GM21717 (cell line): Measurements from ENCODE around the gene TOX2.

Source experiments
- ATAC-seq: cut with Tn5 transposase; IDR thresholded peaks from one replicate; pipeline ENCODE4 v1.9.1; 2021; ENCODE audit warnings: mild to moderate bottlenecking, moderate library complexity; ENCODE audit not compliant: unreplicated experiment

Gene TOX2

DNA sequence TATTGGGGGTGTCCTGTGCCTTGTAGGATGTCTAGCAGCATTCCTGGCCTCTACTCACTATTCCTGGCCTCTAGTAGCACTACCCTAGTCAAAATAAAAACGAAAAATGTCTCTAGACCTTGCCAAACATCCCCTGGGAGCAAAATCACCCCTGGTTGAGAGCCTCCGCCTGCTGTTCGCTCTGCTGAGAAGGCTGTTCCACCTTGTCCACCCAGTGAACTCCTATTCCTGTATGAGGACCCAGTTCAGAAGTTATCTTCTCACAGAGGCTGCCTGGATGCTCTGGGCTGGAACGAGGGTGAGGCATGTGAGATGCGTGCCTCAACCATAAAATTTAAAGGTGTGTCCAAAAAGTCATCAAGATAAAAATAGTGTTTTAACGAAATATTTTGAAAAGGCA is 101.9 kb downstream of the TOX2 start:
- no peak for ATAC-seq

DNA sequence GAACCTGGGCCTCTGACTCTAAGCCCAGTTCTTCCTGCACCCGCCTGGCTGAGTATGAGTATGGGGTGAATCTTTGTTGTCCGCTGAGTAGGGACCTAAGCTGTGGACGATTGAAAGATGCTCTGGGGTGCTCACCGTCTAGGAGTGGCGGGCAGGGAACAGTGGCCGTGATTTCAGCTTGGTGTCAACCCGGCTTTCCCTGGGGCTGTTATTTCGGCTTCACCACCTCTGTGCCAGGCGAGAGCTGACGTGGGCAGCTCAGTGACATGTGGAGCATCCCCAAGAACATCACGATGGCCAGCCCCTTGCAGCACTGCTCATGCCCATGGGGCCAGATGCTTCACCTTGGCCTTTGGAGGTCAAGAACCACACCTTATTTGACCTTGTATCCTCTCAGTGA is 102.6 kb downstream of the TOX2 start:
- no peak for ATAC-seq

DNA sequence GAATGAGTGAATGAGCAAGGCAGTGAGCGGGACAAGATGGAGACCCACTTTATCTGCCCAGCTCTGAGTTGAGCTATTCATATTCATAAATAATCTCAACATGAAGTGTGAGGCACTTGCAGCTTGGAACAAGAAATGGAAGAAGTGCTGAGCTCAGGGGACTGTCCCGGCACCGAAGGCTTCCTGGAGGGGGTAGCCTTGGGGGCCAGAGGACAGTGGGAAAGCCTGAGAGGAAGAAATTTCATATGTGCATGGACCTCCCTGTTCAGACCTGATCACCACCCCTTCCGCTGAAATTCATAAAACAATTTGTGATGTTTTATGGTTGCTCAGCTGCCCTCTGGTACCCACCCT is 103.2 kb downstream of the TOX2 start:
- ATAC-seq: no peak

DNA sequence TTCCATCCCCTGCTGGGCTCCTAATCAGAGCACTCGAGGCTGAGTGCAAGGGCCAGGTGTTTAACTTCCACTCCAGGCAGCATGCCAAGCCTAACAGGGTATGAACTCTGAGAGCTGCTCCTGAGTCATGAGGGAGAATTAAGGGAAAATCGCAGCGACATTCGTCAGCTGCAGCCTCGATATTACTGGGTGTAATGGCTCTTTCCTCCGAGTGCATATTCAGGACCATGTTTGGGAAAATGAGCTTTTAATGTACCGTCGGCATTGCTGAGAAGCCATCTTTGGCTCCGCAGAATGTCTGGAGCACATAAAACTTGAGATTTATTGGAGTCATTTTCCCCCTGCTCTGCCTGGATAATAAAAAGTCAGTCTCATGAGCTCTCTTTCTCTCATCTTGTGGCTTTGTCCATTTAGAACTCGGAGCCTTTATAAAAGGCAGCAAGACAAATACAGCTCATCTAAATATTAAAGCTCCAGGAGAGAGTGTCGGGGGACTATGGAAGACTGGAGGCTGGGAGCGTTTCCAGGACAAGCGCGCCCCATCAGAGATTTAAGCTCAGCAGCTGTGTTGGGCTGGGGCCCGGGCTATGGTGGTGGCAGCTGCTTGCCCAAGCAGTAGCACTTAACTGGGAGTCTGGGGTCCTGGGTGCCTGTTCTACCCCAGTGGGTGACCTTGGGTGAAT is 103.7 kb downstream of the TOX2 start:
- ATAC-seq: no peak

DNA sequence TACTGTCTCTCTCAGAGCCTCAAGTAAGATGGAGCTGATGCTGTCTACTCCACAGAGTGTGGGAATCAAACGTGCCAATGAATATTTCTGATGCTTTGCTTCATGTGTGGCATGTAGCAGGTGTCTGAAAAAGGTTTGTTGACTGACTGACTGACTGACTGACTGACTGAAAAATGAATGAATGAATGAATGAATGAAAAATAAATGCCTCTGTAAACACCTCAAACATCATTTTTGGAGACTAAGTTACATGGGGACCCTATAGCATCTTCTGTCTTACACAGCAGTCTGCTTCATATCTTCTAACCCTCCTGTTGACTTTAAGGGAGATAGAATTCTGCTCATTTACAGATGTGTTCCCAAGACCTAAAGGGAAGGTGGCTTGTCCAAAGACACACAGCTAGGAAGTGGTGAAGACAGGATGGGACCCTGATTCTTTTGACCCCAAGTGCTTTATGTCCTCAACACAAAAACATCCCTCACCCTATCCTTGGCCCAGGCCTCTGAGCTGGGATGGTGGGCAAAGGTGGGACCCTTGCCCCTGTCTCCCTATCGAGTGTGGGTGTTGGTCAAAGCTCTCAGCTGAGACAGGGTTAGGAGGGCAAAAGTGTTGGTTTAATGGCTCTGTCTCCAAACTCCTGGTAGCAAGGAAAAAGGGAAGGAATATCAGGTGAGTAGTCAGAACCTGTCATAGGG is 104.4 kb downstream of the TOX2 start:
- ATAC-seq: no peak

DNA sequence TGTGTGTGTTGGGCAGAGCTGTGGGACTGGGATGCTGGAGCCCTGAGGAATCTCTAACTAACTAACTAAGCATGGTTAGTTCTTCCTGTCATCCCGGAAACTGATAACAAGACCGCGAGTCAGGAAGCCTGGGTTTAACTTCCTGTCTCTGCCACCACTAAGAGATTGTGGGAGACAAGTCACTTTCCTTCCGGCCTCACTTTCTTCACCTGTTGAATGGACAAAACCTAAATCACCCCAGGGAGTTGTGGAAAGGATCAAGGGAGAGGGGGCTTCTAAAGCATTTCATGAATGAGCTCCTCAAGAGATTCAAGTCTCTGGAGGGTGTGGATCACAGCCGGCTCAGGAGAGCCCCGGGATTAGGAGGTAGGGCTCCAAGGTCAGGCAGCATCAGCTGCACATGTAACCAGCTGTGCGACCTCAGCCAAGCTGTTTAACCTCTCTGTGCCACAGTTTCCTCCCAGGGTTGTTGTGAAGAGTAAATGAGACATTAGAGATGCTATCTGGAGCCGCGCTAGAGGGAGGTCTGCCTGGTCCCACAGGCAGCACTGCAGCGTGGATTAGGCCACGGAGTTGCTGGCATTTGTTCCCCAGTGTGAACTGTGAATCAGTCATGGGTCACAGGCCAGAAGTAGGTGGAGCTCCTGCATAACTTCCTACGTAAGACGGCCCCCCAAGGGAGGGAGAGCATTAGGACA is 105.1 kb downstream of the TOX2 start:
- no peak for ATAC-seq

DNA sequence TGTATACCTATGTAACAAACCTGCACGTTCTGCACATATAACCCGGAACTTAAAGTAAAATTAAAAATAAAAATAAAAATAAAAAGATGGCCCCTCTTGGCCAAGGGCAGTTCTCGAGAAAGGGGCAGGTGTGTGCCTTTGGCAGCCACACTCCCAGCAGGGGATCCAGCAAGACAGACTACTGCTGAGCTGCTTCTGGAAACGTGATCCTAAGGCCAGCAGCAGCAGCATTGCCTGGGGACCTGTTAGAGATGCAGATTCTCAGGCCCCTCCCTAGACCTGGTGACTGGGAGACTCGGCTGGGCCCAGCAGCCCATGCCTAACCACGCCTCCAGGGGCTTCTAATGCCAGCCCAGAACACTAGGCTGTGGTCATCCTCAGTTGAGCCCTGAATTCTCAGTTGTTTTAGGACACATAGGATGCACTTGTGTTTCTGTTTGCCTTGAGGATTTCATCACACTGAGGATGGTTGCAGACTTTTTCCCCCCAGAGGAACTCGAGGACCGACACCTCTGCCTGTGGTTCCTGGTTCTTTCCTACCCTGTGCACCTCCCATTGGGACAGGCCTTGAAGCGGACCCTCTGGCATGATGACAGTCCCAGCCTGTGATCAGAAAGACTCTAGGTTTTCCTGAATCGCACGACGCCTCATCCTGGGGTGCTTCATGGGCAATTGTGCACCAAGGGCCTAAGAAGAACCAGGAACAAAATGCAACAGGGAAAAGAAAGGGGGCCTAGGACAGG is 105.9 kb downstream of the TOX2 start:
- ATAC-seq: no peak

DNA sequence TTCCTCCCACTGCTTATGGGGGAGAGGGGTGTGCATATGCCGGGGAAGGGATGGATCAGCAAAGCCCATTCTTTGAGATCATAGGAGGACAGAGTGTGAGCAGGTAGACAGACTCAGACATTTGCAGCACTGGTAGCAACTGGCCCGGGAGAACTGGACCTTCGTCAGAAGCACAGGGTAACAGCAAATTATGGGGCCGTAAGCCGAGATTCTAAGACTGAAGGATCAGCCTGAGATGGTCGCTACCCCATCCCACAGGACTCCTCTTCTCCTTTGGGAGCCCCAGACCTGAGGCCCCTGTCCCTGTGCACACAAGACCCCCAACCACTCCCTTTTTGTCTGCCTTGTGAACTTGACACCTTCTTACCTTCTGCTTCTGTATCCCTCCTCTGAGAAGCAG is 106.5 kb downstream of the TOX2 start:
- no peak for ATAC-seq

DNA sequence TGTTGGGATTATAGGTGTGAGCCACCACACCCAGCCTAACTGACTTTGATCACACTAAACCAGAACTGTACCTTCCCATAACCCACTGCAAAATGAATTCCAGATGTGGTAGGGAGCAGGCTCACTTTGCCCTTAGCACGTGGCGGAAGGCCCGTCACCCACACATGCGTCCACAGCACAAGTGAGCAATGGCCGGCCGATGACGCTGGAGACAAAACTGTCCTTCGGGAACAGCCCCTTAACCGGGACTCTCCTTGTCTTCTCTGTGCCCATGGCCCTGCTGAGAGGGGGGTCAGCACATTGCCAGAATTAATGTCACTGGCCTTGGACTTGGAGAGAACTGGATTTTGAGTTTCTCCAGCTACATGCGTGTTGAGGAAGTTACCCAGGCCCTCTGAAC is 107.2 kb downstream of the TOX2 start:
- no peak for ATAC-seq

DNA sequence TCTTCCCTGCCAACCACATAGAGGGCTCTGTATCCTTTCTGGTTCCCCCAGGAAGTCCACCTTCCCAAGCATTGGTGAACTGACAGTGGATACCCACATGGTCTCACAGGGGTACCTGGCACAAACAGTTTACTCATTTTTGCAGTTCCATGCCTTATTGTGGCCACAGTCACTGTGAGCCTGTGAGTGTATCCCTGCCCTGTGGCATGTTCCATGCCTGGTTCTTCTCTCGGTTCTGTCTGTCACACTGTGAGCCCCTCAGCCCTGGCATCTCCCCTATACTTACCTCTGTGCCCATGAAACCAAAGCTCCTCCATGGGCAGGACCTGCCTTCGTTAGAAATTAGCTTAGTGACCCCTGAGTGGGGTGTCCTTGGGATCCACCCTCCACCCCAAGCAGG is 107.8 kb downstream of the TOX2 start:
- ATAC-seq: no peak

DNA sequence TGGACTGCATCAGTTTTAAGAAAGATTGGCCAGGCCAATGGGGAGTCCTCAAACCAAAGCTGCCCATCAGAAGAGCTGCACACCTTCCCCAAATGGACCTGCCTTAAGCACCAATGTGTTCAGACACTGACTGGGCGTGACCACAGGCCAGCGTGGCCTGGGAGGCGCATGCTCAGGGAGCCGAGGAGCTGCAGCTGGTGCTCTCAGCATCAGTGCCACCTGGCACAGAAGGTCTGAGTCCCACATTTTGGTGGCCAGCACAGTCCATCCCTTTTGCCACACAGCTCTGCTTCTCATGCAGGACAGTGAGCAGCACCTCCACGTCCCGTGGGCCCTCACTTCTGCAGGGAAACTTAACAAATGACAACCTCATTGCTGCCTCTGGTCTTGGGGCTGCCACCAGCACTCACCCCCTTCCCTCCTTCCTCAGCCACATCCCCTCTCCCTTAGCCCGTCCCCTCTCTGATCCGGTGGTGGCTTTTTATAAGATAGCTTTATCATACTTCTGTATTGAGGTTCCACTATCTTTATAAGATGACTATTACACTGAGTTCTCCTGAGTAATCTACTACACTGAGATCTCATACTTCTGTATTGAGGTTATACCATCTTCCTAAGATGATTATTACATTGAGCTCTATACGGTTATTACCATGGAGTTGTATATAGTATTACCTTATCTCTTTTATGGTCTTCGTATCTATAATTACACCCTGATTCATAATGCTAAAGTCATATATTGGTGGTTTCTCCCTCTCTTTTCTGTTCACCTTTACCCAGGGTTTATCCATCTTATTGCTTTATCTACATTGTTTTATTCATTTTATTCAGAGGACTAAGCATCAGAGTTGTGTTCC is 109.1 kb downstream of the TOX2 start:
- no peak for ATAC-seq

DNA sequence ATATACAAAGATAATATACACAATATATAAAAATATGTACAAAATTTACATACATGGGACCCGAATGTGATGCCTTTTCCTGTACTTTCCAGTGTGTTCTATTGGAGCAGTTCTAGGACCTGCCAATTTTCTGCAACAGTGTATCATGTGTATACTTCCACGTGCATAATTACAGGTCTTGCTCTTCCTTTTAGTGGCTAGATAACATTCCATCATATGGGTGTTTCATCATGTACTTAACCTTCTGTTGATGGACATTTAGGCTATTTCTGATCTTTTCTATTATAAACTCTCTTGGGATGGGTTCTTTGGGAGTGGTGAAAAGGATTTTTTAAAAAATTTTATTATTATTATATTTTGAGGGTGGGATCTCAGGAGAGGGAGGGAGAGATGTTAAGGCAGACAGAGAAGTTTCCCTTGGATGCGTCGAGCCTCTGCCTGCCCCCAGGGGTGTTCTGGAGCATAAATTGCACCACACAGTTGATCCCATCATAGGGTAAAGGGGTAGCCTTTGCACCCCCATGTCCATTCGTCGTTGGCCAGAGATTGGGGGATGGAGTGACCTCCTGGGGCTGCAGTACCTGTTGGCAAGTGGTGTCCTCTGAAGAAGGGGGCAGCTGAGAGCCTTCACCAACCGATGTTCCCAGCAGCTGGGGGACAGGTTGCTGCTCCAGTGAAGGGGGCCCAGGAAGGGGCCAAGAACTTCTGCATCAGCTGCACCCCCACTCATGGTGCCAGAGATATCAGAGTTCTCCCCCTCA is 110.3 kb downstream of the TOX2 start:
- ATAC-seq: no peak

DNA sequence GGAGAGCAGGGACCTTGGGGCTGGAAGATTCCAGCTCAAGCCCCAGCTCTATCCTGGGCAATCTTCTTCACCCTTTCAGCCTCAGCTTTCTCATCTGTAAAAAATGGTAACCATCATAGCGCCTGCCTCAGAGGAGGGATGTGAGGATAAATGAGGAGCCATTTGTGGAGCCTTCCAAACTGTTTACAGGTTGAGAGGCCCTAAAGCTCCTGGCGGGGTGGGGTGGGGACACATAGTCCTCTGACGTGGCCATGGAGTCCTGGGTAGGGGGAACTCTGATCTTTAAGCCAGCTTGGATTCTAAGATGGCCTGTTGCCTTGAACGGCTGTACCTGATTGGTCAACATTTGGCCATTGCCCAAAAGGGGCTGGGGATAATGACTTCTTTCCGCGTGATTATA is 111.1 kb downstream of the TOX2 start:
- ATAC-seq: no peak

DNA sequence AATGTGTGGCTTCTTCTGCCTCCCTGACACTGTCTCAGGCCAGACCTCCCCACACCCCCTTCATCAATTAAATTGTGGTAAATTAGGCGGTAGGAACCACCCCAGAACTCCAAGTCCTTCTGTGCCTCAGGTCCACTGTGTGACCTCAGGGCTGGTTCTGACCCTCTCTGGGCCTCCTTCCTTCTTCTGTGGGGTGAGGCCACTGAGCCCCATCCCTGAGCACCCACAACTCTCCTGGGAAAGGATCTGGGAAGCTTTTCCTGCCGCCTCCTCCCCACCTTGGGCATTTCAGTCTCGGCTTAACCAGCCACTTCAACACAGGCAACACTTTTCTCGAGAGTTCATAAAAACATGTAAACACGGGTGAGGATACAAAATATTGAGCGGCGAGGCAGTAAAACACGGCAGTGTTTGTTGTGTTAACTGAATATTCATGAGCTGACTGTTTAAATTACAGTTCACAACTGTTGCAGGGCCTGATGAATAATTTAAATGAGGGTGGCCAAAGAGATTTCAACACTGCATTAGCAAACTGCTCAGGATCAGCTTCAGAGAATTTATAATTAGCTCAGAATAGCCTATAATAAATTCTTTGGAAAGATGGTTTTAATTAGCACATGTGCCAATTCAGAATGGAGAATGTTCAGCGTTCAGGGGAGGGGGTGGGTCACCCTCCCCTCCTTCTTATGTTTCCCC is 112.1 kb downstream of the TOX2 start:
- no peak for ATAC-seq

DNA sequence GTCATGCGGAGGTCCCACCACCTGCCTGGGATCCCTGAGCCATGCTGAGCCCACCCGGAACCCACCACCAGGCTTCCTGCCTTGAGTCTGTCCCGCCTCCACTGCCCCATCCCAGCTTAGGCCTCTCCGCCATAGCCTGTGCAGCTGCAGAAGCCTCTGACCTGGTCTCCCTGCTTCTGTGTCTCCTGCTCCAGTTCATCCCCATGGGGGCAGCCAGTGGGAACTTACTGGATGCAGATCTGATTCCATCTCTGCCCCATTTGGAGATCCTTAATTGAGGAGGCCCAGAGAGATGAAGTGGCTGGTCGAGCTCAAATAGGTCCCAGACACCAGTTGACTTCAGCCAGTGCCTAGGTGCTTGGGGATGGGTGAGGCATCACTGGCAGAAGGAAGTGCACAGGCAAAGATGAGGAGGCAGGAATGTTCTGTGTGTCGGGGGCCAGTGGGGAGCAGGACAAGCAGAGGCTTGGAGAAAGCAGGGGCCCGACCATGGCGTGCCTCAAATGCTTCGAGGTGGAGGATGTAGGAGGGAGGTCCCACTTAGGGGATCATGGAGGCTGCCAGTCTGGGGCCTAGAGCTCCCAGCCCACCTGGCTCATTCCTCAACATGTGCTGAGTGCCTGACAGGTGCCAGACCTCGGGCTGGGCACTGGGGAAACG is 112.8 kb downstream of the TOX2 start:
- no peak for ATAC-seq

DNA sequence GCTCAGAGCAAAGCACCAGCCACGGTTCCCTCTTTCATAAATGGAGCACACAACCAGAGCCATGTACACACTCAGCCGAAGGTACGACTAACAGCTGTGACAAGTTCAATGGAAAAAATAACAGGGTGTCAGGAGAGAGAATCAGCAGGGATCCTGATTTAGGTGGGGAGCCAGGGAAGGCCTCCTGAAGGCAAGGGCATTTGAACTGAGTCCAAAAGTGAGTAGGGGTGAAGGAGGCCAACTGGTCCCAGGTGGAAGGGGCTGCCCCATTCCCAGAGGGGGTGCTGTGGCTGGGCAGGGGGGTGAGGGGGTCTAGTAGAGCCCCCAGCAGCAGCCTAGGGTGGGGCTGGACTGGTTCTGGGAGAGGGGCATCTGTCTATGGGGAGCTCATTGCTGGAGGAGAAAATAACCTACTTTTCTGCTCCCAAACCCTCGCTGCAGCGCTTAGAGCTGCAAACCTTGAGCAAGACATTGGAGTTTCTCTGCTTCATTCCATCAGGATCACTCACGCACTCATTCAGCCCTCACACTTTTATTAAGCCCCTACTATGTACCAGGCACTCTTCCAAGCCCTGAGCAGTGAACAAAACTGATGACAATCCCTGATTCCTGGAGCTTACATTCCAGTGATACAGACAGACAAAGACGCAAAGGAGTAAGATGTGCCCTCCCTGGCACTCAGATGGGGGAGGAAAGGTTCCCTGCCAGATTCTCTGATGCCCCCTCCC is 113.5 kb downstream of the TOX2 start:
- ATAC-seq: no peak

DNA sequence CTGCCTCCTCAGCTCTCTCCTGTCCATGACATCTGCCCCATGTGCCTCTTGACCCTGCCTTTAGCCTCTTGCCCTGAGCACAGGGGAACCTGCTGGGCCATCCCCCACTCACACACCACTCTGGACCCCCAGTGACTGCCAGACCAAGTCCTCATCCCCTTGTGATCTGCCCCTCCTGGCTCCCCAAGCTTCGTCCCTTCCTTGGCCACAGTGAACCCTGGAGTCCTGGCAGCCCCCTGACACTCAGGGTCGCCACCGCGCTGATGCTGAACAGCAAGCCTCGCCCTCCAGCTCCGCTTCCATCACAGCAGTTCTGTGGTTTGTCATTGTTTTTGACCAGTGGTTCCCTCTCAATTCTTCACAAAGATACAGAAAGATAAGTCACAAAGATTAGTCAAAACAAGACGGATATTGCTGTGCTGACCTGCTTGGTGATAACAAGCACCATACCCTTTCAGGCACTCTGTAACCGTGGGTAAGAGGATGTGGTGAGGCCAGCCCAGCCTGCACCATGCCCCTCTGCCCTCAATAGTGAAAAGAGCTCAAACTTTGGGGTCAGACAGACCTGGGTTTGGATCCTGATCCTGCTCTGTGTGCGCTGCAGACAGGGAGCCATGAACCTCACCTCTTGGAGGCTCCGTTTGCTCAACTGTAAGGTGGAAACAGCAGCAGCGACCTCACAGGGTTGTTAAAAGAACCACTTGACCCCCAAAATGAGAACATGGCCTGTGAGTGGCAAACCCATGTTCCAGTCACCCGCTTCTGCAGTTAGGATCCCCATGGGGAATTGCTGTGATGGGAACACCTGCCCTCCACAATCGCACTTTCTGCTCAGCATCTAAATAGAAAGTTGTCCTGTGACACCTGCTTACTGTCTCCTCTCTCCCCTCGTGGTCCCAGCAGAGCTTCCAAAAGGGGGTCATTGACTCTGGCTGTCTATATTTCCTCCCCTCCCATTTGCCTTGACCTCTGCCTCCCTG is 114.5 kb downstream of the TOX2 start:
- no peak for ATAC-seq
